ENCODE results near the gene IZUMO4. TPM values are rescaled to one million over a fixed set of nuclear protein-coding genes. Genes with fewer than 3 reads are reported as not detected.

The IZUMO4 gene
- total RNA-seq, 2 experiments from 2014 or later = 17.4 to 17.9 TPM

DNA sequence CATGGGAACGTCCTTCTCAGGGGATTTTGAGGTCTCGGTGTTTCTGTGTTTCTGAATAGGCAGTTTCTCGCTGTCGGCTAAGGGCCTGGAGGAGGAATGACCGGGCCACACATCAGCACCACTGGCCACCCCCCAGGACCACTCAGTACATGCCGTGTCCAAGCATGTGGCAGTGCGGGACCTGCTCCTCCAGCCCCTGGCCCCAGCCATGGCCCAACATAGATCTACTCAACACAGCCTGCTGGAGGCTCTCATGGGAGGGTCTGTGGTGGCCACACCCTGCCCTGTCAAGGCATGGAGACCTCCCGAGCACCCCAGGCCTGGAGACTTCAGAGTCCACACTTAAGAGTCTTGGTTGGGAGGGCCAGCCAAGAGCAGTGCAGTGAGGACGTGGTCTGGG, 17.5 kb downstream of the IZUMO4 start:
- TF ChIP-seq CTCF (IDR thresholded peaks at IDR 0.05) = no peak
- no peaks in the 10 kb centered on the region for H3K9me3 Mint-ChIP-seq
- H3K4me1 ChIP-seq (ENCODE audit: insufficient read depth, low read length) = peaks cover 11% of the 10 kb centered on the region

DNA sequence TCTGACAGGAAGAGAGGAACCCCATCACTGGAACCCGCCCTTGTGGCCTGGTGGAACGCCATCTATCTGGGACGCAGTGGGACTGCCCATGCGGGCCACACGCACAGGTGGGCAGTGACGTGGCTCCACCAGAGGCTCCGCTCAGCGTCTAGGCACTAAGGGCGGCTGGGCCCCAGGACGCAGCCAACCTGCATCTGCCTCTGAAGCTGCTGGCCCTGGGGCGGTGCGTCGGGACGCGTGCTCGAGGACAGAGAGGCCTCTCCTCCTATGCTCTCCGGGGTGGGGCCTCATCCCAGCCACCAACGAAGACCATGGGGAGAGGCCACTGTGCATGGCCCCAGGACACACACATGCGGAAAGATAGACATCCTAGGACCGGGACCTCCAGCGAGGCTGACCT, 18.1 kb downstream of the IZUMO4 start:
- CTCF ChIA-PET = no interaction called here
- POLR2A ChIA-PET = no interaction called here
- H3K36me3 ChIP-seq (ENCODE audit: insufficient read depth, low read length) = peaks cover 92% of the 10 kb centered on the region
- Mint-ChIP-seq H3K9me3 (no peaks in the 10 kb centered on the region), H3K4me1 (ENCODE audit: low read depth) (no peaks in the 10 kb centered on the region), H3K4me3 (no peak overlapping the region), H3K27me3 (no peaks in the 10 kb centered on the region), H3K27ac (no peak overlapping the region), H3K36me3 (ENCODE audit: low read depth) (peaks cover 59% of the 10 kb centered on the region)
- peaks cover 11% of the 10 kb centered on the region for H3K4me1 ChIP-seq (ENCODE audit: insufficient read depth, low read length)
- no peak for ATAC-seq (ENCODE audit: poor library complexity)
- H3K27me3 ChIP-seq (ENCODE audit: control insufficient read depth in 1 of 2, insufficient read depth in 2 of 2, low read length in 2 of 2) = no peaks in the 10 kb centered on the region
- H3K9me3 ChIP-seq (ENCODE audit: control insufficient read depth in 1 of 2, insufficient read depth in 1 of 2, low read length in 2 of 2) = no peaks in the 10 kb centered on the region
- no peak overlapping the region for H3K27ac ChIP-seq (ENCODE audit: low read depth in 1 of 2, low read length in 2 of 2)
- intact Hi-C loops (cut with DNase I, micrococcal nuclease) = no loop called here
- no peak overlapping the region for H3K4me3 ChIP-seq (ENCODE audit: low read length)
- no peak for TF ChIP-seq CTCF (IDR thresholded peaks at IDR 0.05)
- no peak for DNase-seq

More for the DNA sequence above, 17.5 kb downstream of the IZUMO4 start:
- Histone ChIP-seq H3K27me3 (ENCODE audit: control insufficient read depth in 1 of 2, insufficient read depth in 2 of 2, low read length in 2 of 2) (no peaks in the 10 kb centered on the region), H3K36me3 (ENCODE audit: insufficient read depth, low read length) (peaks cover 95% of the 10 kb centered on the region), H3K4me3 (ENCODE audit: low read length) (no peak overlapping the region), H3K27ac (ENCODE audit: low read depth in 1 of 2, low read length in 2 of 2) (no peak overlapping the region), H3K9me3 (ENCODE audit: control insufficient read depth in 1 of 2, insufficient read depth in 1 of 2, low read length in 2 of 2) (no peaks in the 10 kb centered on the region)
- Mint-ChIP-seq H3K4me3 (no peak overlapping the region), H3K4me1 (ENCODE audit: low read depth) (no peaks in the 10 kb centered on the region), H3K27ac (no peak overlapping the region), H3K27me3 (no peaks in the 10 kb centered on the region), H3K36me3 (ENCODE audit: low read depth) (peaks cover 60% of the 10 kb centered on the region)
- CTCF ChIA-PET = no interaction called here
- ATAC-seq (ENCODE audit: poor library complexity) (no peak), DNase-seq (no peak)
- POLR2A ChIA-PET = no interaction called here
- intact Hi-C loops (cut with DNase I, micrococcal nuclease) = no loop called here

DNA sequence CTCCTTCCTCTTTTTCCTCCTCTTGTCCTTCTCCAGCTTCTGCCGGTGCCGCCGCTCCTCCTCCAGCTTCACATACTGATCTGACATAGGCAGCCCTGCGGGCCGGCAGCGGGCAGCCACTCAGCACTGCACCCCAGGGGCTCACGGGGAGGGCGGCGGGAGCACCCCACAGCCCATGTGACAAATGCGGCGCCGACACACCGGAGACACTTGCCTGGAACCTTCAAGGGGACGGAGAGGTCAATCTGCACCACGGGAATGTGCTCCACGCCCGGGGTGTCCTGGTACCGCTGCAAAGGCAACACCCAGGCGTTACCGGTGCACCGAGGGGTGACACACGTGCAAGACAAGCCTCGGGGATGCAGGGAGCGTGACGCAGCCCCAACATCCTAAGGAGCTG, 18.6 kb downstream of the IZUMO4 start:
- no peak for DNase-seq
- H3K27ac Mint-ChIP-seq = no peak overlapping the region
- Histone ChIP-seq H3K9me3 (ENCODE audit: control insufficient read depth in 1 of 2, insufficient read depth in 1 of 2, low read length in 2 of 2) (no peaks in the 10 kb centered on the region), H3K4me3 (ENCODE audit: low read length) (no peak overlapping the region), H3K27ac (ENCODE audit: low read depth in 1 of 2, low read length in 2 of 2) (no peak overlapping the region), H3K4me1 (ENCODE audit: insufficient read depth, low read length) (peaks cover 11% of the 10 kb centered on the region), H3K36me3 (ENCODE audit: insufficient read depth, low read length) (peaks cover 92% of the 10 kb centered on the region), H3K27me3 (ENCODE audit: control insufficient read depth in 1 of 2, insufficient read depth in 2 of 2, low read length in 2 of 2) (no peaks in the 10 kb centered on the region)
- H3K4me1 Mint-ChIP-seq (ENCODE audit: low read depth) = no peaks in the 10 kb centered on the region
- POLR2A ChIA-PET = no interaction called here
- intact Hi-C loops (cut with DNase I, micrococcal nuclease) = no loop called here
- TF ChIP-seq CTCF (IDR thresholded peaks at IDR 0.05) = no peak
- no peak for ATAC-seq (ENCODE audit: poor library complexity)
- no peaks in the 10 kb centered on the region for H3K9me3 Mint-ChIP-seq
- H3K36me3 Mint-ChIP-seq (ENCODE audit: low read depth) = peaks cover 54% of the 10 kb centered on the region
- no peak overlapping the region for H3K4me3 Mint-ChIP-seq
- H3K27me3 Mint-ChIP-seq = no peaks in the 10 kb centered on the region
- CTCF ChIA-PET = no interaction called here
